Psoas muscle (tissue), 8 donors: Measurements from ENCODE around the gene SLFN12. TPM values are rescaled to one million over a fixed set of nuclear protein-coding genes. Genes with fewer than 3 reads are reported as not detected.

Source experiments
- ATAC-seq, 4 donors: fragments of 200-7000 bp; cut with Tn5 transposase; one replicate each; pipeline ENCODE4 v1.9.1; 2020; ENCODE audit warnings: moderate library complexity in 3 of 4, mild to moderate bottlenecking in 2 of 4
- DNase-seq, 2 donors: peaks; one replicate each; pipeline ENCODE4 v3.0.0-alpha.2; 2020
- H3K27ac ChIP-seq: fragments of 200-600 bp; one replicate; pipeline ENCODE4 v1.8.0; 2022
- H3K27me3 ChIP-seq, 3 donors: fragments of 200-600 bp in 1 of 3; one replicate each; pipeline versions ENCODE4 v1.6.1 to v1.8.0; 2013 to 2022; ENCODE audit warnings: low read length in 2 of 3, mild to moderate bottlenecking in 2 of 3, moderate library complexity in 1 of 3; ENCODE audit not compliant: insufficient read depth in 3 of 3
- H3K36me3 ChIP-seq, 2 donors: fragments of 200-600 bp in 1 of 2; one replicate each; pipeline versions ENCODE4 v1.6.1 to v1.8.0; 2013 to 2022; ENCODE audit warnings: low read depth in 1 of 2, mild to moderate bottlenecking in 1 of 2, moderate library complexity in 1 of 2; ENCODE audit not compliant: insufficient read depth in 1 of 2
- H3K4me1 ChIP-seq: fragments of 200-600 bp; one replicate; pipeline ENCODE4 v1.8.0; 2022
- H3K4me3 ChIP-seq: fragments of 200-600 bp; one replicate; pipeline ENCODE4 v1.8.0; 2022; ENCODE audit warnings: mild to moderate bottlenecking
- H3K9me3 ChIP-seq: fragments of 200-600 bp; one replicate; pipeline ENCODE4 v1.8.0; 2022
- CTCF ChIP-seq: fragments of 200-600 bp; IDR thresholded peaks from one replicate; pipeline ENCODE4 v1.8.0; 2022; ENCODE audit warnings: antibody characterized with exemption
- WGBS, 3 donors: extraction: QIAGEN DNeasy Blood & Tissue Kit; methylation state at CpG; one replicate each; pipeline versions ENCODE4 v1.1.6 to v1.1.7; 2013; 5-methylcytosine and 5-hydroxymethylcytosine counted together
- intact Hi-C, 2 donors: fragments of 100-400 bp; cut with DNase I; formaldehyde crosslinking; loops; one replicate each; pipeline versions ENCODE4 v1.11.0 to v1.14.2; 2022
- polyA plus RNA-seq, 3 donors: library from polyadenylated mRNA; stranded (reverse); fragments of 200-250 nt; gene quantifications; one replicate each; pipeline ENCODE4 v1.2.3, GENCODE V29; 2013
- total RNA-seq, 4 donors: library from RNA; stranded (reverse); fragmentation: NEBNext Ultra II Directional in 2 of 4; extraction: Animal tissue kit (Norgen Biotek cat#: 25700) in 2 of 4; gene quantifications; one replicate each; pipeline versions ENCODE4 v1.2.1 to v1.2.4, GENCODE V29; 2021 to 2023
- donor health status: healthy with polysubstance abuse.
- donor health status: DM: no; HTN: no; CAD: no; lungs with moderate emphysema.
- donor health status: Bipolar disorder and iron deficiency.
- donor health status: healthy.
- donor health status: DM: yes; HTN: yes; CAD: no.
- donor health status: DM: no; HTN: no; CAD: no.
- donor health status: DM: no; HTN: no; CAD: no.
- donor health status: DM: yes; HTN: yes; CAD: no.

SLFN12 gene
- total and polyA plus RNA-seq, 7 donors: 0.34 to 3.8 (median 1.3) TPM

GRCh38 chr17:35373984-35374765 is 58.1 kb downstream of the SLFN12 start:
- no peak for TF ChIP-seq CTCF
- 1 to 2% (median 2%) methylated on average over 37 to 47 of the region's 47 CpGs for WGBS, 3 donors
- H3K27ac ChIP-seq: peak overlapping the region; percentile 81
- H3K4me3 ChIP-seq: peak overlapping the region; percentile 69
- intact Hi-C loops: loop anchor here in 1 of 2 donors (5.0 kb wide), 1 partner anchor 62 kb away; no protein-coding TSS in a partner anchor
- peak; percentile 66 to 83 for DNase-seq
- ATAC-seq: peak; percentile 57 to 85 (median 66)
- no peaks in the 10 kb centered on the region for H3K9me3 ChIP-seq
- no peaks in the 10 kb centered on the region for H3K36me3 ChIP-seq
- peaks cover 0 to 49% (median 5%) of the 10 kb centered on the region in 3 donors for H3K27me3 ChIP-seq
- peaks cover 3% of the 10 kb centered on the region for H3K4me1 ChIP-seq

- intact Hi-C loops: loop anchor here in 1 of 2 donors (5.0 kb wide), 1 partner anchor 61 kb away; no protein-coding TSS in a partner anchor
- ATAC-seq (peak; percentile 72 to 88 (median 84)), DNase-seq (peak; percentile 84 to 90)
- WGBS, 3 donors: 1 to 2% (median 1%) methylated on average over 18 to 22 of the region's 22 CpGs
- Histone ChIP-seq H3K4me1 (peaks cover 3% of the 10 kb centered on the region), H3K4me3 (peak within 1 kb of the TSS; percentile 69), H3K9me3 (no peaks in the 10 kb centered on the region), H3K36me3 (no peaks in the 10 kb centered on the region), H3K27ac (peak within 1 kb of the TSS; percentile 81), H3K27me3 (peaks cover 0 to 49% (median 5%) of the 10 kb centered on the region in 3 donors)
- no peak for TF ChIP-seq CTCF
Observed at GRCh38 chr17:35373534-35373983, 58.7 kb downstream of the SLFN12 start, which contains the start of gene SLFN11. SLFN11 (minus strand) TSS chr17:35373621; CDS start chr17:35363807, 9,814 bp downstream.

- WGBS, 3 donors: 1% methylated on average over 15 to 25 of the region's 25 CpGs
- intact Hi-C loops: loop anchor here in 1 of 2 donors (5.0 kb wide), 1 partner anchor 61 kb away; no protein-coding TSS in a partner anchor
Observed at GRCh38 chr17:35372846-35373533, 59.3 kb downstream of the SLFN12 start.

GRCh38 chr17:35371934-35372333 is 60.4 kb downstream of the SLFN12 start:
- ATAC-seq: no peak
- TF ChIP-seq CTCF: no peak
- Histone ChIP-seq H3K27ac (no peak overlapping the region), H3K4me3 (peak overlapping the region; percentile 69), H3K27me3 (peaks cover 0 to 49% (median 5%) of the 10 kb centered on the region in 3 donors), H3K36me3 (no peaks in the 10 kb centered on the region), H3K9me3 (no peaks in the 10 kb centered on the region), H3K4me1 (peaks cover 3% of the 10 kb centered on the region)
- DNase-seq: no peak
- 49 to 60% (median 56%) methylated on average over 3 of the region's 3 CpGs for WGBS, 3 donors
- intact Hi-C loops: loop anchor here in 1 of 2 donors (5.0 kb wide), 1 partner anchor 60 kb away; no protein-coding TSS in a partner anchor

More at GRCh38 chr17:35372846-35373533, 59.3 kb downstream of the SLFN12 start:
- H3K27ac ChIP-seq: peak overlapping the region; percentile 81
- H3K4me3 ChIP-seq: peak overlapping the region; percentile 69
- no peaks in the 10 kb centered on the region for H3K9me3 ChIP-seq
- peaks cover 0 to 49% (median 5%) of the 10 kb centered on the region in 3 donors for H3K27me3 ChIP-seq
- ATAC-seq (peak in 1 of 4 donors; percentile 34), DNase-seq (peak in 1 of 2 donors; percentile 20)
- no peaks in the 10 kb centered on the region for H3K36me3 ChIP-seq
- peaks cover 3% of the 10 kb centered on the region for H3K4me1 ChIP-seq
- TF ChIP-seq CTCF: no peak
